ENCODE measurements around the gene FOXM1.

Gene FOXM1

GRCh38 chr12:2845280-2845679 lies 31.7 kb downstream of the FOXM1 start:
- DNase-seq, result no peak
- H2AFZ ChIP-seq (ENCODE audit: low read length), result no peak overlapping the region
- H3K4me1 ChIP-seq (ENCODE audit: low read length), result no peaks in the 10 kb centered on the region
- H3K36me3 ChIP-seq (replicated peaks; ENCODE audit: insufficient read depth, low read length), result no peaks in the 10 kb centered on the region
- no peaks in the 10 kb centered on the region for H3K79me2 ChIP-seq (ENCODE audit: low read length)
- no peak overlapping the region for H3K27ac ChIP-seq (ENCODE audit: low read length)
- no peak for TF ChIP-seq EZH2phosphoT487 (IDR thresholded peaks at IDR 0.05; ENCODE audit: low read length)
- TF ChIP-seq CTCF (IDR thresholded peaks at IDR 0.05; ENCODE audit: low read length), result no peak
- no peak for TF ChIP-seq EZH2 (optimal IDR thresholded peaks at IDR 0.05; ENCODE audit: low read depth, low read length)
- no peaks in the 10 kb centered on the region for H4K20me1 ChIP-seq (ENCODE audit: insufficient read depth, low read length)
- H3F3A ChIP-seq (ENCODE audit: insufficient read depth, low read length), result no peaks in the 10 kb centered on the region
- no peaks in the 10 kb centered on the region for H3K27me3 ChIP-seq (replicated peaks; ENCODE audit: insufficient read depth, low read length)
- no peak overlapping the region for H3K9ac ChIP-seq (ENCODE audit: low read length)
- H3K4me3 ChIP-seq (ENCODE audit: low read length), result no peak overlapping the region
- no peak overlapping the region for H3K4me2 ChIP-seq (ENCODE audit: low read depth, low read length)
- H3K9me3 ChIP-seq (replicated peaks; ENCODE audit: insufficient read depth, low read length), result no peaks in the 10 kb centered on the region
- H3K9me2 ChIP-seq (replicated peaks; ENCODE audit: insufficient read depth, low read length), result no peaks in the 10 kb centered on the region

GRCh38 chr12:2844786-2845185 lies 32.2 kb downstream of the FOXM1 start:
- no peak overlapping the region for H3K4me3 ChIP-seq (ENCODE audit: low read length)
- no peaks in the 10 kb centered on the region for H3F3A ChIP-seq (ENCODE audit: insufficient read depth, low read length)
- H3K9me3 ChIP-seq (replicated peaks; ENCODE audit: insufficient read depth, low read length), result no peaks in the 10 kb centered on the region
- no peak overlapping the region for H3K27ac ChIP-seq (ENCODE audit: low read length)
- H3K4me1 ChIP-seq (ENCODE audit: low read length), result no peaks in the 10 kb centered on the region
- no peak overlapping the region for H2AFZ ChIP-seq (ENCODE audit: low read length)
- no peaks in the 10 kb centered on the region for H3K79me2 ChIP-seq (ENCODE audit: low read length)
- no peaks in the 10 kb centered on the region for H3K27me3 ChIP-seq (replicated peaks; ENCODE audit: insufficient read depth, low read length)
- H3K4me2 ChIP-seq (ENCODE audit: low read depth, low read length), result no peak overlapping the region
- H3K9ac ChIP-seq (ENCODE audit: low read length), result no peak overlapping the region
- TF ChIP-seq EZH2phosphoT487 (IDR thresholded peaks at IDR 0.05; ENCODE audit: low read length) (no peak), EZH2 (optimal IDR thresholded peaks at IDR 0.05; ENCODE audit: low read depth, low read length) (no peak), CTCF (IDR thresholded peaks at IDR 0.05; ENCODE audit: low read length) (no peak)
- H3K36me3 ChIP-seq (replicated peaks; ENCODE audit: insufficient read depth, low read length), result no peaks in the 10 kb centered on the region
- no peaks in the 10 kb centered on the region for H4K20me1 ChIP-seq (ENCODE audit: insufficient read depth, low read length)
- H3K9me2 ChIP-seq (replicated peaks; ENCODE audit: insufficient read depth, low read length), result no peaks in the 10 kb centered on the region
- DNase-seq, result no peak

- Histone ChIP-seq H3K27me3 (replicated peaks; ENCODE audit: insufficient read depth, low read length) (no peaks in the 10 kb centered on the region), H3K4me1 (ENCODE audit: low read length) (no peaks in the 10 kb centered on the region), H3K79me2 (ENCODE audit: low read length) (no peaks in the 10 kb centered on the region), H3K27ac (ENCODE audit: low read length) (no peak overlapping the region), H3F3A (ENCODE audit: insufficient read depth, low read length) (no peaks in the 10 kb centered on the region), H3K4me2 (ENCODE audit: low read depth, low read length) (no peak overlapping the region), H3K36me3 (replicated peaks; ENCODE audit: insufficient read depth, low read length) (no peaks in the 10 kb centered on the region), H3K4me3 (ENCODE audit: low read length) (no peak overlapping the region), H2AFZ (ENCODE audit: low read length) (no peak overlapping the region), H3K9me3 (replicated peaks; ENCODE audit: insufficient read depth, low read length) (no peaks in the 10 kb centered on the region), H3K9ac (ENCODE audit: low read length) (no peak overlapping the region), H3K9me2 (replicated peaks; ENCODE audit: insufficient read depth, low read length) (no peaks in the 10 kb centered on the region), H4K20me1 (ENCODE audit: insufficient read depth, low read length) (no peaks in the 10 kb centered on the region)
- no peak for TF ChIP-seq EZH2phosphoT487 (IDR thresholded peaks at IDR 0.05; ENCODE audit: low read length)
- no peak for TF ChIP-seq EZH2 (optimal IDR thresholded peaks at IDR 0.05; ENCODE audit: low read depth, low read length)
- no peak for TF ChIP-seq CTCF (IDR thresholded peaks at IDR 0.05; ENCODE audit: low read length)
- no peak for DNase-seq
These were observed 34.0 kb downstream of the FOXM1 start for GRCh38 chr12:2842948-2843347.

Measured in MM.1S (cell line).